OCI-LY1 (cell line): ENCODE results near the gene PLAAT5.

ENCODE experiments used
- CTCF ChIP-seq: fragments of 200-600 bp; sonication (generic), shearing (Covaris generic); IDR thresholded peaks from 2 replicates; pipeline ENCODE4 v1.5.1; 2017; ENCODE audit warnings: mild to moderate bottlenecking, antibody characterized with exemption, low read length, moderate library complexity, mixed read lengths
- EZH2 ChIP-seq: fragments of 200-600 bp; sonication (generic), shearing (Covaris generic); IDR thresholded peaks from 2 replicates; pipeline ENCODE4 v1.8.0; 2017; ENCODE audit warnings: borderline replicate concordance, mixed run types, mild to moderate bottlenecking, antibody characterized with exemption, low read length, moderate library complexity, mixed read lengths

- TF ChIP-seq CTCF (no peak), EZH2 (no peak)
These were observed 36.7 kb upstream of the PLAAT5 start for GRCh38 chr11:63527667-63528066.
